ENCODE measurements around the gene PPP2R2B.
A peak's percentile ranks its signal among the peaks of the same experiment; 100 is the strongest.
"Not testable (repeated sequence)": the region's sequence is repeated elsewhere in the genome, so short reads cannot be mapped to it uniquely, and the experiment has no call there.

PPP2R2B gene

GRCh38 chr5:146588331-146589027 is 290.1 kb downstream of the PPP2R2B start:
- no peak for DNase-seq

- no peak for DNase-seq
Measured at GRCh38 chr5:146586752-146587151, 291.8 kb downstream of the PPP2R2B start.

- no peak for DNase-seq
Measured at GRCh38 chr5:146584750-146585149, 293.8 kb downstream of the PPP2R2B start.

- no peak for DNase-seq
Measured at GRCh38 chr5:146582051-146582596, 296.4 kb downstream of the PPP2R2B start.

- DNase-seq = no peak
Measured at GRCh38 chr5:146580237-146580636, 298.3 kb downstream of the PPP2R2B start.

- DNase-seq = no peak
Measured at GRCh38 chr5:146574713-146575112, 303.8 kb downstream of the PPP2R2B start.

GRCh38 chr5:146568161-146568560 is 310.4 kb downstream of the PPP2R2B start:
- DNase-seq = no peak

- DNase-seq = peak; percentile 68
Measured at GRCh38 chr5:146565764-146566367, 312.7 kb downstream of the PPP2R2B start.

GRCh38 chr5:146564007-146564762 is 314.4 kb downstream of the PPP2R2B start:
- DNase-seq = no peak

- DNase-seq = no peak
Measured at GRCh38 chr5:146562461-146562860, 316.1 kb downstream of the PPP2R2B start.

GRCh38 chr5:146561711-146562110 is 316.8 kb downstream of the PPP2R2B start:
- no peak for DNase-seq

- DNase-seq = no peak
Measured at GRCh38 chr5:146560205-146560812, 318.2 kb downstream of the PPP2R2B start.

GRCh38 chr5:146556884-146557283 is 321.7 kb downstream of the PPP2R2B start:
- DNase-seq = not testable (repeated sequence)

GRCh38 chr5:146553446-146553845 is 325.1 kb downstream of the PPP2R2B start:
- no peak for DNase-seq

- no peak for DNase-seq
Measured at GRCh38 chr5:146549615-146550014, 328.9 kb downstream of the PPP2R2B start.

GRCh38 chr5:146548781-146549449 is 329.6 kb downstream of the PPP2R2B start:
- no peak for DNase-seq

- DNase-seq = no peak
Measured at GRCh38 chr5:146544232-146544631, 334.3 kb downstream of the PPP2R2B start.

- DNase-seq = peak; percentile 76
Measured at GRCh38 chr5:146541958-146542849, 336.4 kb downstream of the PPP2R2B start.

GRCh38 chr5:146540414-146540813 is 338.1 kb downstream of the PPP2R2B start:
- no peak for DNase-seq

- no peak for DNase-seq
Measured at GRCh38 chr5:146539973-146540372, 338.6 kb downstream of the PPP2R2B start.

- no peak for DNase-seq
Measured at GRCh38 chr5:146538432-146538831, 340.1 kb downstream of the PPP2R2B start.

GRCh38 chr5:146533882-146534281 is 344.7 kb downstream of the PPP2R2B start:
- no peak for DNase-seq
